ENCODE measurements around the gene CERKL. TPM values are rescaled to one million over a fixed set of nuclear protein-coding genes. Genes with fewer than 3 reads are reported as not detected.

CERKL gene
- total RNA-seq, 1 experiment from 2014 or later, result 24.4 TPM

GRCh38 chr2:181589779-181590178, 67.1 kb downstream of the CERKL start:
- H3K4me1 ChIP-seq (ENCODE audit: low read length), result peaks cover 57% of the 10 kb centered on the region
- no peaks in the 10 kb centered on the region for H3K9me2 ChIP-seq (replicated peaks; ENCODE audit: insufficient read depth, low read length)
- H3K9me3 ChIP-seq (ENCODE audit: low read length), result no peaks in the 10 kb centered on the region
- H3K27ac ChIP-seq (ENCODE audit: low read length), result no peak overlapping the region
- no peaks in the 10 kb centered on the region for H4K20me1 ChIP-seq (ENCODE audit: insufficient read depth, low read depth, low read length)
- no peak overlapping the region for H3K4me3 ChIP-seq (ENCODE audit: low read length)
- DNase-seq, result no peak
- no peaks in the 10 kb centered on the region for H3K79me2 ChIP-seq (ENCODE audit: low read length)
- H3K4me2 ChIP-seq (ENCODE audit: low read depth, low read length, poor library complexity, severe bottlenecking), result no peak overlapping the region
- H3K36me3 ChIP-seq (ENCODE audit: insufficient read depth, low read length), result no peaks in the 10 kb centered on the region
- no peaks in the 10 kb centered on the region for H3K27me3 ChIP-seq (ENCODE audit: low read length)
- H2AFZ ChIP-seq (ENCODE audit: low read length), result no peak overlapping the region
- H3K9ac ChIP-seq (ENCODE audit: low read length), result no peak overlapping the region

GRCh38 chr2:181588546-181588945, 68.4 kb downstream of the CERKL start:
- no peak for DNase-seq
- no peak overlapping the region for H2AFZ ChIP-seq (ENCODE audit: low read length)
- no peak overlapping the region for H3K4me3 ChIP-seq (ENCODE audit: low read length)
- H3K9me2 ChIP-seq (replicated peaks; ENCODE audit: insufficient read depth, low read length), result no peaks in the 10 kb centered on the region
- H3K4me2 ChIP-seq (ENCODE audit: low read depth, low read length, poor library complexity, severe bottlenecking), result no peak overlapping the region
- peaks cover 48% of the 10 kb centered on the region for H3K4me1 ChIP-seq (ENCODE audit: low read length)
- H3K36me3 ChIP-seq (ENCODE audit: insufficient read depth, low read length), result peaks cover 6% of the 10 kb centered on the region; the same call in 1 of the 2 replicates
- no peak overlapping the region for H3K9ac ChIP-seq (ENCODE audit: low read length)
- no peaks in the 10 kb centered on the region for H3K27me3 ChIP-seq (ENCODE audit: low read length)
- no peaks in the 10 kb centered on the region for H4K20me1 ChIP-seq (ENCODE audit: insufficient read depth, low read depth, low read length)
- no peaks in the 10 kb centered on the region for H3K79me2 ChIP-seq (ENCODE audit: low read length)
- H3K9me3 ChIP-seq (ENCODE audit: low read length), result no peaks in the 10 kb centered on the region
- H3K27ac ChIP-seq (ENCODE audit: low read length), result 0 out of 2 replicates have a peak overlapping the region, but pooled peaks have one; percentile 92

DNA sequence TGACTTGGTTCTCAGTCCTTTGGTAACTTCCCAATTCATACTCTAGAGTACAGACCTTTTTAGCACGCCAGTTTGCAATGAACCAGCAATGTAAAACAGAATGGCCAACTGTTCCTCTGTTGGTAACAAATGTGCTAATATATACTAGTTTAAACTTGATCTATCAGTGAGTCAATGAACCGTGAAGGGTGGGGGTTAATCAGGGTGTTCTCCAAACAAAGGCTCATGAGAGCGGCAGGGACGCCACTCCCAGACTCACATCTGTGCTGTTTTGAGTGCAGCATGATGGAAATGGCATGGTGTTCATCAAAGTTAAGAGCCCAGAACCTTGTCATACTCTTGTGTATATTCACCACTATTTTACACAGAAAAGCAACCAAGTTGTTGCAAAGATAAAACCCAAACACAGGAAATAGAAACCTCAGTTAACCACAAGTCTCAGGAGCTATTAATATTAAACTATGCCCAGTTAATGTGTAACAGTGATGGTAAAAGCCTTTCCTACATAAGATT, 70.3 kb downstream of the CERKL start:
- Histone ChIP-seq H3K36me3 (ENCODE audit: insufficient read depth, low read length) (peaks cover 6% of the 10 kb centered on the region; the same call in 1 of the 2 replicates), H3K9me3 (ENCODE audit: low read length) (no peaks in the 10 kb centered on the region), H3K27ac (ENCODE audit: low read length) (peak overlapping the region; percentile 92), H2AFZ (ENCODE audit: low read length) (peak overlapping the region; percentile 7; the same call in 1 of the 2 replicates), H3K9ac (ENCODE audit: low read length) (peak overlapping the region; percentile 48), H3K4me2 (ENCODE audit: low read depth, low read length, poor library complexity, severe bottlenecking) (peak overlapping the region; percentile 67), H3K4me3 (ENCODE audit: low read length) (peak overlapping the region; percentile 29), H3K79me2 (ENCODE audit: low read length) (no peaks in the 10 kb centered on the region), H4K20me1 (ENCODE audit: insufficient read depth, low read depth, low read length) (no peaks in the 10 kb centered on the region), H3K4me1 (ENCODE audit: low read length) (peaks cover 42% of the 10 kb centered on the region), H3K9me2 (replicated peaks; ENCODE audit: insufficient read depth, low read length) (no peaks in the 10 kb centered on the region), H3K27me3 (ENCODE audit: low read length) (no peaks in the 10 kb centered on the region)
- DNase-seq, result peak; percentile 86

DNA sequence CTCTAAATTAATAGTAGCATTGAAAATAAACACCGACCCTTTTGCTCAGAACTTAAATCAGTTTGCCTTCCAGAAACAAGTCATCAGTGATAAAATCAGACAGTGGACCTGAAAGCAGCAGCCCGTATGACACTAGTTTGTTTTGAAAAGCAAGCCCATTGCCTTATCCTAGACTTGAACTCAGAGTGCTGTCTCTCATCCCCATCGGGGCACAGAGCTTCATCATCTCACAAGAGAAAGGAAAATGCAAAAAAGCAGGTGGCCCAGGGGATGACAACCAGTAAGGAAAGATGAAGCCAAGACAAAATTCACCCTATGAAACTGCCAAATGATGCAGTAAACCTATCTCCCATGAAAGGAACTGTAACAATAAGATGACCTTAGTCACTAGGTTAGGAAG, 71.2 kb downstream of the CERKL start:
- Histone ChIP-seq H3K9me3 (ENCODE audit: low read length) (no peaks in the 10 kb centered on the region), H3K9me2 (replicated peaks; ENCODE audit: insufficient read depth, low read length) (no peaks in the 10 kb centered on the region), H3K4me2 (ENCODE audit: low read depth, low read length, poor library complexity, severe bottlenecking) (peak overlapping the region; percentile 67), H3K27ac (ENCODE audit: low read length) (peak overlapping the region; percentile 92), H4K20me1 (ENCODE audit: insufficient read depth, low read depth, low read length) (no peaks in the 10 kb centered on the region), H3K9ac (ENCODE audit: low read length) (peak overlapping the region; percentile 48), H3K27me3 (ENCODE audit: low read length) (no peaks in the 10 kb centered on the region), H2AFZ (ENCODE audit: low read length) (no peak overlapping the region), H3K4me3 (ENCODE audit: low read length) (peak overlapping the region; percentile 29), H3K36me3 (ENCODE audit: insufficient read depth, low read length) (peaks cover 6% of the 10 kb centered on the region; the same call in 1 of the 2 replicates), H3K4me1 (ENCODE audit: low read length) (peaks cover 49% of the 10 kb centered on the region), H3K79me2 (ENCODE audit: low read length) (no peaks in the 10 kb centered on the region)
- peak; percentile 86 for DNase-seq

DNA sequence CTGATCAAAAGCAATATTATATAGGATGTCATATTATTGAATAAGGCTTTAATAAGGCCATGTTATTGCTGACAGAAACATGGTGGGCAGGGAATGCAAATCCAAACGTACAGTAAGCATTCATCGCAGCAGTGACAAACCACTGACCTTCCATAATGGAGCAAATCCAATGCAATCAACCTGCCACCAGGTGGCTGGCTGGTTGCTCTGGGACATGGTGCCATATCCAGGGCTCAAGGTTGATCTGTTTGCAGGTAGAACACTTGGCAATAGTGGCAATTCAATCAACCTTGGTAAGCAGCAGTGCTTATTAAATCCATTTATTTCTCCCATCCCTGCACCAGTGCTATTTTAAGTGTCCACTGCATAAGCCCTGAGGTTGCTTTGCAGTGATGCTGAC, 75.4 kb downstream of the CERKL start:
- Histone ChIP-seq H3K27ac (ENCODE audit: low read length) (no peak overlapping the region), H3K79me2 (ENCODE audit: low read length) (no peaks in the 10 kb centered on the region), H2AFZ (ENCODE audit: low read length) (no peak overlapping the region), H3K4me1 (ENCODE audit: low read length) (peaks cover 50% of the 10 kb centered on the region), H3K9ac (ENCODE audit: low read length) (no peak overlapping the region), H3K9me3 (ENCODE audit: low read length) (no peaks in the 10 kb centered on the region), H3K4me3 (ENCODE audit: low read length) (no peak overlapping the region), H3K27me3 (ENCODE audit: low read length) (no peaks in the 10 kb centered on the region), H3K36me3 (ENCODE audit: insufficient read depth, low read length) (peaks cover 6% of the 10 kb centered on the region; the same call in 1 of the 2 replicates), H4K20me1 (ENCODE audit: insufficient read depth, low read depth, low read length) (no peaks in the 10 kb centered on the region), H3K9me2 (replicated peaks; ENCODE audit: insufficient read depth, low read length) (no peaks in the 10 kb centered on the region), H3K4me2 (ENCODE audit: low read depth, low read length, poor library complexity, severe bottlenecking) (no peak overlapping the region)
- peak; percentile 62 for DNase-seq

DNA sequence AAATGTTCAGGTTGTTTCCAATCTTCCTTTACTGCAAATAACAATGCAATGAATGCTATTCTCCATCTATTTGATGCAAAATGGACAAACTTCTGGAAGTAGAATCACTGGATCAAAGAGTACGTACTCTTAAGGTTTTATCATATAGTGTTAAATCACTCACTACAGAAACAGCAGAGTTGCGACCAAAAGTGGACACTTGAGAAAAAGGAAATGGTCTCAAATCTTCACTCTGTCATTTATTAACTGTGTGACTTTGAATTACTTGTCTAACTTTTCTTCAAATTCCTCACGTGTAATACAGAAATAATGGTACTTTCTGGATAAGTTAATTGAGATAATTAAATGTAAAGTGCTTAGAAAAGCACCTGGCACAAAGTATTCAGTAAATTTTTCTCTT, 78.1 kb downstream of the CERKL start:
- no peaks in the 10 kb centered on the region for H4K20me1 ChIP-seq (ENCODE audit: insufficient read depth, low read depth, low read length)
- H3K27me3 ChIP-seq (ENCODE audit: low read length), result no peaks in the 10 kb centered on the region
- DNase-seq, result no peak

DNA sequence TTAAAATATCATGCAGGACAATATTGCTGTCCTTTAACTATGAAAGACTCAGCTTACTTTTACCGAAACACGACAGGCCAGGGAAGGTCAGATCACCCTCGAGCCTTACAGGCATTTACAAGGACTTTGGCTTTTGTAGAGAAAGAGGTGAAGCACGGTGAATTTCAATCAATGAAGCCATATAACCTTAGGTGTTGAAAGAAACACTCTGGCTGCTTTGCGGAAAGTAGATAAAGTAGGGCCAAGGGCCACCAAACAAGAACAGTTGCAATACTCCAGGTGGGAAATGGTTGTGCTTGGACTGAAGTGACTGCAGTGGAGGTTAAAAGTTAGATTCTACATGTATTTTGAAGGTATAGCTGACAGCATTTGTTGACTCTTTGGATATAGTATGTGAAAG, 80.5 kb downstream of the CERKL start:
- no peak for DNase-seq
- Histone ChIP-seq H3K4me2 (ENCODE audit: low read depth, low read length, poor library complexity, severe bottlenecking) (no peak overlapping the region), H3K27me3 (ENCODE audit: low read length) (no peaks in the 10 kb centered on the region), H3K36me3 (ENCODE audit: insufficient read depth, low read length) (no peaks in the 10 kb centered on the region), H3K27ac (ENCODE audit: low read length) (0 out of 2 replicates have a peak overlapping the region, but pooled peaks have one; percentile 69), H3K79me2 (ENCODE audit: low read length) (no peaks in the 10 kb centered on the region), H3K9me2 (replicated peaks; ENCODE audit: insufficient read depth, low read length) (no peaks in the 10 kb centered on the region), H3K4me1 (ENCODE audit: low read length) (peaks cover 79% of the 10 kb centered on the region), H3K9ac (ENCODE audit: low read length) (no peak overlapping the region), H4K20me1 (ENCODE audit: insufficient read depth, low read depth, low read length) (no peaks in the 10 kb centered on the region), H3K4me3 (ENCODE audit: low read length) (no peak overlapping the region), H3K9me3 (ENCODE audit: low read length) (no peaks in the 10 kb centered on the region), H2AFZ (ENCODE audit: low read length) (no peak overlapping the region)

More for the DNA sequence above, 78.1 kb downstream of the CERKL start:
- H3K4me1 ChIP-seq (ENCODE audit: low read length), result peaks cover 58% of the 10 kb centered on the region
- H3K9me3 ChIP-seq (ENCODE audit: low read length), result no peaks in the 10 kb centered on the region
- H3K4me3 ChIP-seq (ENCODE audit: low read length), result no peak overlapping the region
- H3K9me2 ChIP-seq (replicated peaks; ENCODE audit: insufficient read depth, low read length), result no peaks in the 10 kb centered on the region
- no peak overlapping the region for H3K9ac ChIP-seq (ENCODE audit: low read length)
- no peak overlapping the region for H3K27ac ChIP-seq (ENCODE audit: low read length)
- no peak overlapping the region for H2AFZ ChIP-seq (ENCODE audit: low read length)
- no peak overlapping the region for H3K4me2 ChIP-seq (ENCODE audit: low read depth, low read length, poor library complexity, severe bottlenecking)
- H3K79me2 ChIP-seq (ENCODE audit: low read length), result no peaks in the 10 kb centered on the region
- 0 out of 2 replicates have a peak, but pooled peaks cover 2% of the 10 kb centered on the region for H3K36me3 ChIP-seq (ENCODE audit: insufficient read depth, low read length)

DNA sequence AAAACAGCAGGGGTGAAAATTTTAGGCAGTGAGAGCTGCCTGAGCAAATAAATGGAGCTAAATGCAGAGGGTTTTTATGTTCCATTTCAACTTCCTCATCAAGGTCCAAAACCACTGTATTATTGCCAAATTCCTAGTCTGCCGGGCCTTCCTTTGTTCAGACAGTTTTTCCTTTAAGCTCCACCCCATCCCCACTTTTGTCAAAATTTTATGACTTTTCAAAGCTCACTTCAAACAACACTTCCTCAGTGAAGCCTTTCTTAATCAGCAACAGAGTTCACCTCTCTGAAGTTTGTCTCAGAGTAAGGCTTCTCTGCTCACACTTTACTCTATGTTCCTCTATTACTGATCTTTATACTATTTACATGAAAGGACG, 81.3 kb downstream of the CERKL start:
- H2AFZ ChIP-seq (ENCODE audit: low read length), result no peak overlapping the region
- H4K20me1 ChIP-seq (ENCODE audit: insufficient read depth, low read depth, low read length), result no peaks in the 10 kb centered on the region
- H3K4me3 ChIP-seq (ENCODE audit: low read length), result no peak overlapping the region
- no peak for DNase-seq
- no peaks in the 10 kb centered on the region for H3K79me2 ChIP-seq (ENCODE audit: low read length)
- no peaks in the 10 kb centered on the region for H3K9me3 ChIP-seq (ENCODE audit: low read length)
- no peak overlapping the region for H3K4me2 ChIP-seq (ENCODE audit: low read depth, low read length, poor library complexity, severe bottlenecking)
- H3K9ac ChIP-seq (ENCODE audit: low read length), result peak overlapping the region; percentile 26
- H3K27me3 ChIP-seq (ENCODE audit: low read length), result no peaks in the 10 kb centered on the region
- H3K9me2 ChIP-seq (replicated peaks; ENCODE audit: insufficient read depth, low read length), result no peaks in the 10 kb centered on the region
- peaks cover 79% of the 10 kb centered on the region for H3K4me1 ChIP-seq (ENCODE audit: low read length)
- no peaks in the 10 kb centered on the region for H3K36me3 ChIP-seq (ENCODE audit: insufficient read depth, low read length)
- peak overlapping the region; percentile 69 for H3K27ac ChIP-seq (ENCODE audit: low read length)
